ENCODE measurements around the gene GTF2F2.
"Not testable (repeated sequence)": the region's sequence is repeated elsewhere in the genome, so short reads cannot be mapped to it uniquely, and the experiment has no call there.

The GTF2F2 gene

DNA sequence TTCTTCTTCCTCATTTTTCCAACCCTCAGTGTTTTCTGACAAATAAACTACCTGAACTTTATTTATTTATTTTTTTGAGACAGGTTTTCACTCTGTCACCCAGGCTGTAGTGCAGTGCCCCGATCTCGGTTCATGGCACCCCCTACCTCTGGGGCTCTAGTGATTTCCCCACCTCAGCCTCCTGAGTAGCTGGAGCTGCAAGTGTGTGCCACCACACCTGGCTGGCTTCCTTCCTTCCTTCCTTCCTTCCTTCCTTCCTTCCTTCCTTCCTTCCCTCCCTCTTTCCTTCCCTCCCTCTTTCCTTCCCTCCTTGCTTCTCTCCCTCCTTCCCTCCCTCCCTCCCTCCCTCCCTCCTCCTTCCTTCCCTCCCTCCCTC is 48.2 kb downstream of the GTF2F2 start:
- no peak for FAIRE-seq
- no peak for DNase-seq (ENCODE audit: insufficient read length, low spot score)
- no peak for TF ChIP-seq TAF1 (IDR thresholded peaks at IDR 0.05; ENCODE audit: low read depth, low read length)
- no peak for TF ChIP-seq SPI1 (IDR thresholded peaks at IDR 0.05; ENCODE audit: low read depth, low read length)
- TF ChIP-seq POLR2AphosphoS5 (IDR thresholded peaks at IDR 0.05; ENCODE audit: low read depth, low read length), result no peak
- no peak for TF ChIP-seq PAX5 (IDR thresholded peaks at IDR 0.05; ENCODE audit: insufficient read depth, low read length, severe bottlenecking)
- no peak for TF ChIP-seq POLR2A (IDR thresholded peaks at IDR 0.05; ENCODE audit: low read depth, low read length)
- no peak for TF ChIP-seq POU2F2 (IDR thresholded peaks at IDR 0.05; ENCODE audit: low read depth, low read length)

GRCh38 chr13:45174478-45174877 is 54.2 kb downstream of the GTF2F2 start:
- FAIRE-seq, result no peak
- DNase-seq (ENCODE audit: insufficient read length, low spot score), result no peak
- no peak for TF ChIP-seq TAF1 (IDR thresholded peaks at IDR 0.05; ENCODE audit: low read depth, low read length)
- no peak for TF ChIP-seq POLR2A (IDR thresholded peaks at IDR 0.05; ENCODE audit: low read depth, low read length)
- no peak for TF ChIP-seq PAX5 (IDR thresholded peaks at IDR 0.05; ENCODE audit: insufficient read depth, low read length, severe bottlenecking)
- TF ChIP-seq POU2F2 (IDR thresholded peaks at IDR 0.05; ENCODE audit: low read depth, low read length), result no peak
- TF ChIP-seq SPI1 (IDR thresholded peaks at IDR 0.05; ENCODE audit: low read depth, low read length), result no peak
- no peak for TF ChIP-seq POLR2AphosphoS5 (IDR thresholded peaks at IDR 0.05; ENCODE audit: low read depth, low read length)

- TF ChIP-seq POU2F2 (IDR thresholded peaks at IDR 0.05; ENCODE audit: low read depth, low read length), result no peak
- TF ChIP-seq TAF1 (IDR thresholded peaks at IDR 0.05; ENCODE audit: low read depth, low read length), result no peak
- no peak for TF ChIP-seq POLR2A (IDR thresholded peaks at IDR 0.05; ENCODE audit: low read depth, low read length)
- no peak for DNase-seq (ENCODE audit: insufficient read length, low spot score)
- no peak for FAIRE-seq
Observed at GRCh38 chr13:45178349-45179162, 58.2 kb downstream of the GTF2F2 start.

- FAIRE-seq (no peak), DNase-seq (ENCODE audit: insufficient read length, low spot score) (no peak)
- TF ChIP-seq SPI1 (IDR thresholded peaks at IDR 0.05; ENCODE audit: low read depth, low read length) (no peak), POLR2A (IDR thresholded peaks at IDR 0.05; ENCODE audit: low read depth, low read length) (no peak), POU2F2 (IDR thresholded peaks at IDR 0.05; ENCODE audit: low read depth, low read length) (no peak), POLR2AphosphoS5 (IDR thresholded peaks at IDR 0.05; ENCODE audit: low read depth, low read length) (no peak), PAX5 (IDR thresholded peaks at IDR 0.05; ENCODE audit: insufficient read depth, low read length, severe bottlenecking) (no peak), TAF1 (IDR thresholded peaks at IDR 0.05; ENCODE audit: low read depth, low read length) (no peak)
Observed at GRCh38 chr13:45179428-45179827, 59.1 kb downstream of the GTF2F2 start.

DNA sequence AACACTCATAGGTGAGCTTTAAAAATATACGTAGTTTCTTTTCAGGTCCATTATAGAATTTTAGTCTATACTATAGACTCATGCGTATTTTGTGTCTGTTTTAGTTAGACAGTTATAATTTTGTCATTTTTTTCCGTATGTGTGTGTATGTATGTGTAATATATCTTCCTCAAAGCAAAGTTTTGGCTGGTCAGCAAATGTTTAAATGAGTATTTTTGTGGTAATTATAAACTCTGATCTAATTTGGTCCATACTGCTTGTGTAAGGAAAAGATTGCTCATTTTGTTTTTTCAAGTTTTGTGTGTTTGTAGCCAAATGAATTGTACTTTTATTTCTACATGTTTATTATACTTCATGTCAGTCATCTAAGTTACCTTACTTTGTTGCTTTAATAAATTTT is 60.0 kb downstream of the GTF2F2 start:
- no peak for FAIRE-seq
- TF ChIP-seq SPI1 (IDR thresholded peaks at IDR 0.05; ENCODE audit: low read depth, low read length) (no peak), POLR2AphosphoS5 (IDR thresholded peaks at IDR 0.05; ENCODE audit: low read depth, low read length) (no peak), POLR2A (IDR thresholded peaks at IDR 0.05; ENCODE audit: low read depth, low read length) (no peak), POU2F2 (IDR thresholded peaks at IDR 0.05; ENCODE audit: low read depth, low read length) (no peak), TAF1 (IDR thresholded peaks at IDR 0.05; ENCODE audit: low read depth, low read length) (no peak), PAX5 (IDR thresholded peaks at IDR 0.05; ENCODE audit: insufficient read depth, low read length, severe bottlenecking) (no peak)
- no peak for DNase-seq (ENCODE audit: insufficient read length, low spot score)

DNA sequence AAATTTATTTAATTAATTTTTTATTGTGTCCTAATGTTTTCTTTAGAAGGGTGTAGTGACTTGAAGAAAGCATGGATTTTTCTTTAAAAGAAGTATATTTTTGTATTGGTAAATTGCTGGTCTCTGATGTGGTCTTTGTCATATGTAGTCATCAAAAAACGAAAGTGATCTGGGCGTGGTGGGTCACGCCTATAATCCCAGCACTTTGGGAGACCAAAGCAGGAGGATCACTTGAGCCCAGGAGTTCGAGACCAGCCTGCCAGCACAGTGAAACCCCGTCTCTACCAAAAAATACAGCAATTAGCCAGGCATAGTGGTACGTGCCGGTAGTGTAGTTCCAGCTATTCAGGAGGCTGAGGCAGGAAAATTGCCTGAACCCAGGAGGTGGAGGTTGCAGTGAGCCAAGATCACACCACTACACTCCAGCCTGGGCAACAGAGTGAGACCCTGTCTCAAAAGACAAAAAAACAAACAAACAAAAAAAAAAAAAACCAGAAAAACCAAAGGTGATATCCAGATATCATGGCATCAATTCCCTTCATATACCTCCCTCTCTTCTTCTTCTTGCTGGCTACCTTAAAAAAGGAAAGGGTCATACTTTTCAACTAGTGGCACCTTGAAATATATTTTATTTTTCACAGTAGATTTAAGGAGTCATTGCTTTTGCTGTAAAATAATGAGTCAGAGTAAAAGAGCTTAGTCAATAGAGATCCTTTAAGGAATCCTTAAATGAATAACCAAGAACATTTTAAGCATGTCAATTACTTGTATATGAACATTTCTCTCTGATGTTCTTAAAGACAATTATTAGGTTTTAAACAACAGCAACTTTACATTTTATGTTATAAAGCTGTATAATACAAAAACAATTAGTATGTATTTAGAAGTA is 60.6 kb downstream of the GTF2F2 start:
- TF ChIP-seq POU2F2 (IDR thresholded peaks at IDR 0.05; ENCODE audit: low read depth, low read length), result no peak
- no peak for TF ChIP-seq POLR2A (IDR thresholded peaks at IDR 0.05; ENCODE audit: low read depth, low read length)
- no peak for TF ChIP-seq SPI1 (IDR thresholded peaks at IDR 0.05; ENCODE audit: low read depth, low read length)
- TF ChIP-seq TAF1 (IDR thresholded peaks at IDR 0.05; ENCODE audit: low read depth, low read length), result no peak
- TF ChIP-seq POLR2AphosphoS5 (IDR thresholded peaks at IDR 0.05; ENCODE audit: low read depth, low read length), result no peak
- TF ChIP-seq PAX5 (IDR thresholded peaks at IDR 0.05; ENCODE audit: insufficient read depth, low read length, severe bottlenecking), result no peak
- DNase-seq (ENCODE audit: insufficient read length, low spot score) (no peak), FAIRE-seq (no peak)

GRCh38 chr13:45184693-45185092 is 64.4 kb downstream of the GTF2F2 start:
- TF ChIP-seq POU2F2 (IDR thresholded peaks at IDR 0.05; ENCODE audit: low read depth, low read length), result no peak
- TF ChIP-seq POLR2AphosphoS5 (IDR thresholded peaks at IDR 0.05; ENCODE audit: low read depth, low read length), result no peak
- TF ChIP-seq POLR2A (IDR thresholded peaks at IDR 0.05; ENCODE audit: low read depth, low read length), result no peak
- TF ChIP-seq SPI1 (IDR thresholded peaks at IDR 0.05; ENCODE audit: low read depth, low read length), result no peak
- TF ChIP-seq PAX5 (IDR thresholded peaks at IDR 0.05; ENCODE audit: insufficient read depth, low read length, severe bottlenecking), result no peak
- no peak for TF ChIP-seq TAF1 (IDR thresholded peaks at IDR 0.05; ENCODE audit: low read depth, low read length)
- DNase-seq (ENCODE audit: insufficient read length, low spot score), result no peak
- no peak for FAIRE-seq

DNA sequence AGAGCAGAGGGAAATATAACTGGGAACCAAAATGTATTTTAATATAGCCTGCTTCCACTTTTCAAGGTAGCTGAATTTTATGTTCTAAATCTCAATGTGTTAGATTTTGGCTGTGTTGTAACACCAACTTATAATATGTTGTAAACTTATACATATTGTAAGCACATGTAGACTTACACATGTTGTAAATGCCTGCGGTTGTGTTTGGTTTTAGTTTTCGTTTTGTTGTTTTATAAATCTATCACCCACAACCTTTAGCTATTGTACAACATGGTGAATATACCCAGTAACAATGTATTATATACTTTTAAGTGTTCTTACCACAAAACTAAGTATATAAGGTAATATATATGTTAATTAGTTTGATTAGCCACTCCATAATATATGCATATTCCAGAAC is 65.0 kb downstream of the GTF2F2 start:
- DNase-seq (ENCODE audit: insufficient read length, low spot score) (no peak), FAIRE-seq (no peak)
- no peak for TF ChIP-seq POLR2A (IDR thresholded peaks at IDR 0.05; ENCODE audit: low read depth, low read length)
- TF ChIP-seq SPI1 (IDR thresholded peaks at IDR 0.05; ENCODE audit: low read depth, low read length), result no peak
- TF ChIP-seq POLR2AphosphoS5 (IDR thresholded peaks at IDR 0.05; ENCODE audit: low read depth, low read length), result no peak
- TF ChIP-seq PAX5 (IDR thresholded peaks at IDR 0.05; ENCODE audit: insufficient read depth, low read length, severe bottlenecking), result no peak
- no peak for TF ChIP-seq POU2F2 (IDR thresholded peaks at IDR 0.05; ENCODE audit: low read depth, low read length)
- no peak for TF ChIP-seq TAF1 (IDR thresholded peaks at IDR 0.05; ENCODE audit: low read depth, low read length)

GRCh38 chr13:45189077-45189476 is 68.8 kb downstream of the GTF2F2 start:
- DNase-seq (ENCODE audit: insufficient read length, low spot score); FAIRE-seq: not testable (repeated sequence)

GRCh38 chr13:45189511-45189910 is 69.2 kb downstream of the GTF2F2 start:
- not testable (repeated sequence) for FAIRE-seq

More at GRCh38 chr13:45189511-45189910, 69.2 kb downstream of the GTF2F2 start:
- DNase-seq (ENCODE audit: insufficient read length, low spot score), result not testable (repeated sequence)
